DMS53 treated with DMSO at 0.1 percent for 48 hours (cell line): ENCODE data around the gene TMEM132D.

Experiments
- DNase-seq: peaks from one replicate; lab custom pipeline; 2025; ENCODE audit not compliant: unreplicated experiment; lab: John Stamatoyannopoulos, UW

TMEM132D gene

DNA sequence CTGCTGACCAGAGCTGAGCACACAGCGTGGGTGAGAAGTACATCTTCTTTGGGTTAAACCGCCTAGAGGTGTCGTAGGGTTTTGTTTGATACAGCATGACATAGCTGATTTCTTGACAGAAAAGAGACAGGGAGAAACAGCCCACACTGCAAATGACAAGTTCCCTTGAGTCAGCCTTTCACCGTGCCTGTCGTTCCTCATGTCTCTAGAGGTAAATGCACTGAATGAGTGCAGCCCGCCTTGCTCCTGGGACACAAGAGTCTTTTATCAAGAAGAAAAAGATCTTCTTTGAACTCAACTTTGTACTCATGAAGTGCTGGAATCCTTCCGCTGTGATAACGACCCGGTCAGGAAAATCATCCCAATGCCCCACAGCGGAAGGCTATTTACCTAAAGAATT lies 77.6 kb downstream of the TMEM132D start:
- DNase-seq = no peak

- no peak for DNase-seq
Observed at GRCh38 chr12:129825316-129825715, 78.5 kb downstream of the TMEM132D start.

DNA sequence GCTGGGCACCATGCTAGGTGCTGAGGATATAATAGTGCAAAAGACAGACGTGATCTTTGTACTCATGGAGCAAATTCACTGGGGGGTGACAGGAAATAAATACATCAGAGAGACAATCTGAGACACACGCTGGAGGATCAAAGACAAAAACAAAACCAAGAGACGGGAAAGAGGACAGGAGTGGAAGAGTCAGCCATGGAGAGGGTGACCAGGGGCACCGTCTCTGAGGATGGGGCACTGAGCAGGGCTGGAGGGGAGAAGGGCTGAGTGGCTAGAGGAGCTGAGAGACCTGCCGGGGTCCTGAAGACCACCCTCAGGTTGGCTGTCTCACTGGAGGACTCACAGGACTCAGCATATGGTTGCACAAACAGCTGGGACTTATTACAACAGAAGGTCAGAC lies 81.9 kb downstream of the TMEM132D start:
- DNase-seq = no peak

DNA sequence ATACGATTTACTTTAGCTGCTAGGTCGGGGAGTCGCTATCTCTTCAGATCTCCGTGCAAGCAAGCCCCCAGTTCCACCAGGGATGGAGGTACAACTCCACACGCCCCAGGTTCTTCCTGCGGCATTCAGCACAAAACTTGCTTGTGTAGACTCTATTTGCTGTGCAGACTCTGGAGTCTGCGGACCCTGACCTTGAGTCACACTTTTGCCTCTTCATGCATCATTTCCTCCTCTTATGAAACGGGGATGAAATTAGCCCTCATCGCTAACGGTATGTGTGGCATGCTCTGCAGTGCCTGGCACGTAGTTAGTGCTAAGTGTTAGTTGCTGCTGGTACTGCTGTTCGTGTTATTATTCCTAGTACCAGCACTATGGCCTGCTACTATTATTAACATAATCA lies 84.4 kb downstream of the TMEM132D start:
- no peak for DNase-seq

DNA sequence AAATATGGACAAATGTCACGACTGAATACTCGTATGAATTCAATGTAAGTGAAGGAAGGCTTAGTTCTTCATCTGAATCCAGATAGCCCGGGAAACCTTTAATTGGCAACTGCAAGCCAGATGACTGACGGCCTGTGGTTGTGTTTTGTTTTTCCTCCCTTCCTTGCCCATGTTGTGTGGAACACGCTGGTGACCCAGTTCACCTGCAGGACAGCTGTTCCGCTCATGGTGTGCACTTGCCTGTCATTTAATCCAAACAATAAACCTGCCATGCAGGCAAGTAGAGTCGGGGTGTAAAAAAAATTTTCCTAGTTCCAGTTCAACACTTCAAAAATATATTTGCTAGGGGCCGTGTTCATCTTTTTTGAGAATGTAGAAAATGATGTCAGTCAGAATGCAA lies 88.0 kb downstream of the TMEM132D start:
- DNase-seq = peak; percentile 67

DNA sequence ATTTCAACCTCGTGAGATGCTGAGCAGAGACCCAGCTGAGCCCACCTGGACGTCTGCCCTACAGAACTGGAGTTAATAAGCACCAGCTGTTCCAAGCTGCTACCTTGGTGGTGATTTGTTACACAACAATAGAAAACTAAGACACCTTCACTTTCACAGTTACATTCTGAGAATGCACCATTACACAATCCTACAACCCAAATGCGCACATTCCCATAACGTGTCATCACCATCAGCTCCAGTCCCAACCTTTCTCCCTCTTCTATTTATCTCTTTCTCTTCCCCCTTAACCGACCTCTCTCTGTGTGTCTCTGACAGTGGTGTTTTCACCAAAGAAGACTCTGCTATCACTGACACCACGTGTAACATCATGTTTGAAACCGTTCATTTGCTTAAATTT lies 91.9 kb downstream of the TMEM132D start:
- no peak for DNase-seq

DNA sequence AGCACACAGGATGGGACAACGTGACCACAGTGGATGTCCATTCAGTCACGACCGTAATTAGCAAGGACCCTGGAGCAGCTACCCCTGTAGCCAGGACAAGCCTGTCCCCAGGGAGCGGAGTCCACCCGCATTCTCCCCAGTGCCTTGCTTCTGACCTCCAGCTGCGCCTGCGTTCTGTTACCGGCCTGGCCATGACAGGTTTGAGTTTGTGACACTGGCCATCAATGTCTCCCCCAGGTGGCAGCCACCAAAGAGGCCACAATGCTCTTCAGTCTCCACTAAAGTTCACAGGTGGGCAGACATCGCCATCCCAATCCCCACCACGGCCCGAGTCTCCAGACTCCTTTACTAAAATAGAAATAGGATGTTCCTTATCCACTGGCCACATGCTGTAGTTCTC lies 96.7 kb downstream of the TMEM132D start:
- DNase-seq = no peak

GRCh38 chr12:129791396-129791795 lies 112.4 kb downstream of the TMEM132D start:
- no peak for DNase-seq

- DNase-seq = no peak
Observed at GRCh38 chr12:129790930-129791329, 112.9 kb downstream of the TMEM132D start.

- DNase-seq = no peak
Observed at GRCh38 chr12:129790331-129790730, 113.5 kb downstream of the TMEM132D start.

GRCh38 chr12:129789921-129790320 lies 113.9 kb downstream of the TMEM132D start:
- no peak for DNase-seq

DNA sequence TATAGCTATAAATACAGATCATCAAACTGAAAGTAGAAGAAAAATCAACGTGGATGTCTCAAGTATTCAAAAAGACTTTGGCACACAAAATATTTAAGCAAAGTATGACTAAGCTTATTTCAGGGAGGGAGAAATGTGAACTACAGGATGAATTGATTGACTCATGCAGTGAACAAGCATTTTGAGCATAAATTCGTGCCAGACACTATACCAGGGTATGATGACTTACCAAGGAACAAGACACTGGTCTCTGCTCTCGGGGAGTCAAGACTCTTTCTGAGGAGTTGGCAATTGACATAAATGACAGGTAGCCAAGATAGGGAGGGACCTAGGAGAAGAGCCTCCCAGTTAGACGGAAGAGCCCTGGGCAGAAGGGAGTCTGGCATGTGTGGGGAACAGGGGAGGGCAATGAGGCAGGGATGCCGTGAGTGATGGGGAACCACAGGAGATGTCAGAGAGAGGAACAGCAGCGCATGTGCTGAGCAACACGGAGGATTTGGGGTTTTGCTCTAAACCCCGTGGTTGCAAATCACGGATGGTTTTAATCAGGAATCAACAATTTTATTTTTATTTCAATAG lies 115.2 kb downstream of the TMEM132D start:
- DNase-seq = no peak

DNA sequence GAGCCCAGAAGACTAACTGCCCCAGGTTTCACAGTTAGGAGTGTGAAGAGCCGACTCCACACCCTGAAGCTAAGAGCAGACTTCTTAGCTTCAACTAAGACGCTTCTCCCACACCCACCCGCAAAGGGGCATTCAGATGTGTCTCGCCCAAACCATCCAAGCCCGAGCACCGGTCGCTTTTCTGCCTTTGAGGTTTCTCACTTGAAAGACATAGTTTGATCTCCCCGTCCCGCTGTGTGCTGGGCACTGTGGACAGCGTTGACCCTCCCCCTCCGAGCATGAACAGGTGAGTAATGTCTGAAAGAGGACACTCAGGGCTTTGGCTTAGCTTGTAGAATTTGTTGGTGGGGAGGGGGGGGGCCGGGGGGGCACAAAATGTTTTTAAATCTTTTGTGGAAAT lies 123.8 kb downstream of the TMEM132D start:
- no peak for DNase-seq

- no peak for DNase-seq
Observed at GRCh38 chr12:129779033-129779432, 124.8 kb downstream of the TMEM132D start.

DNA sequence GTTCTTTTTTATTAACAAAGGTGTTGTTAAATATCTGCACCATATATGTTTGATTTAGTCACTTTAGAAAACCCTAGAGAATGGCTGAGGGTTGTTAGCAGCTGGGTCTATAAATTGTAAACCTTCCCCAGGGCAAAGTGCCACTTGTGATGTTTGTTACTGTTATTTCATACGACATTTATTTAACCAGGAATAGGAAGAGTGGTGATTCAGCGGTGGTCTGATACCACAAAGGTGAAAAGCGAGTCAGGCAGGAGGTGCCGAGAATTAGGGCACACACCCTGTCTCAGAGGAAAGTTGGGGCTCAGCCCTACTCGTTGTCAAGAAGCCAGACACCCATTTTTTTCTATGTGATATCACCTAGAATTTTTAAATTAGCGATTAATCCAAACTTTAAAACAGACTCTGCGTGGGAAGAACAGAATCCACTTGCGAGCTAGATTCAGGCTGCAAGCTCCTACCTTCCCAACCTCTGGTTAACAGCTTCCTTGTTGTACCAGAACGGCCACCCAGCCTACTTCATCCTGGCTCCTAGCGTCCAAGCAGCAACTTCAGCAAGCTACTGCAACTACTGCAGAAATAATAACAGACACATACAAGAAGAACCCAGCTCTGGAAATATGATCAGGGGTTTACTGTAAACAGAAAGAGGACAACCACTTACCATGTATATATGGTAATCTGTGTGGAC lies 126.7 kb downstream of the TMEM132D start:
- peak; percentile 31 for DNase-seq

DNA sequence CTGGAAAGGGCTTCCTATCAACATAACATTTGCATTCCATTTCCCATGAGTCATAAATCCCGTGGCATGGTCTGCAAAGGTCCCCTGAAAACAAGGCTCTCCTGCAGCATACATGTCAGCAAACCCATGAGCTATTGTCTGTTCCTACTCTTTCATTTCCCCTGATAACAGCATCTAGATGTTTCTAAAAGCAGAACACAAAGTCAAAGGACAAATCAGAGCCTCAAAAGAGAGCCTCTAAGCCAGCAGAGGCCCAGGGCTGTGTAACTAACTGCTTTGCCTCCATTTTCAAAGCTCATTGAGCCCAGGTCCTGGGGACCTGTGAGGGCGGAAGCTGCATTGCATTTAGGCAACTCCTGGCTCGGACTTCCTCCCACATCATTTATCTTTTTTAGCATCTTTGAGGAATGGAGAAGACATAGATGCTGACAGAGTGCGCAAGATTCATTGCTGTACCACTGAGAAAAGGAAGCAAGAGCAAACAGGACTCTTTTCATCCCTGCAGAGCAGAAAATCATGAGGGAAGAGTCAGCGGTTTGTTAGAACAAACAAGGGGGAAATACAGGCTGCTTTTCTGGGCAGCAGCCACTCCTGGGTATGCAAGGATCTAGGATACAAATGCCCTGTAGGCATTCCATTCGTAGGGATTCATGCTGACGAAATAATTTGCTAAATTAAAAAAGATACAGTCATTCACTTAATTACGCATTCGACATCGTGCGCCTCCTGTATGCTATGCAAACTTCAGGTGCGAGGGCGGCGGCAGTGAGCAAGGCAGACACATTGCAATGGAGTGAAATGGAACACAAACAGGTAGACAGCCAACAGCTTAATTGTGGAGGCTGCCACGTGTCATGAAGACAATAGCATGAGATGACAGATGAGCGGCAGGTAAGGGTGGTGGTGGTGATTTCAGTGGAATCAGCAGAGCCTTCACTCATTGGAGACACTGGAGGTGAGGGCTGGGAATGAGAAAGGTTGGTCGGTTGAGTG lies 131.0 kb downstream of the TMEM132D start:
- DNase-seq = no peak

DNA sequence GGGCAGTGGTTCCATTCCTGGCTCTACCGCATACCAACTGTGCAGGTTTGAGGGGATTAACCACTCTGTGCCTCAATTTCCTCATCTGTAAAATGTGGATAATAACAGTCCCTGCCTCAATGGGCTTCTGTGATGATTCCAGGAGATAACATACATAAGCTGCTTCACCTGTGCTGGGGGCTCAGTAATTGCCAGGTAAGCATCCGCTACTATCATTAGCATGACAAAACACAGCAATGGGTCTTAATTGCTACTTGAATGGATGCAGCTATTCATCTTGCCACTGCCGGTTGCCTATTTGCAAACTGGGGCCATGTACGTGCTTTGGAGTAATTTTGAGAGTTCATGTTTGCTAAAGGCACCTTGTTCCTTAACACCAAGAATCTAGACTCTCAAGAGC lies 132.6 kb downstream of the TMEM132D start:
- no peak for DNase-seq

GRCh38 chr12:129765719-129766118 lies 138.1 kb downstream of the TMEM132D start:
- DNase-seq = no peak

GRCh38 chr12:129762436-129762835 lies 141.4 kb downstream of the TMEM132D start:
- DNase-seq = no peak

GRCh38 chr12:129753586-129753985 lies 150.2 kb downstream of the TMEM132D start:
- no peak for DNase-seq

DNA sequence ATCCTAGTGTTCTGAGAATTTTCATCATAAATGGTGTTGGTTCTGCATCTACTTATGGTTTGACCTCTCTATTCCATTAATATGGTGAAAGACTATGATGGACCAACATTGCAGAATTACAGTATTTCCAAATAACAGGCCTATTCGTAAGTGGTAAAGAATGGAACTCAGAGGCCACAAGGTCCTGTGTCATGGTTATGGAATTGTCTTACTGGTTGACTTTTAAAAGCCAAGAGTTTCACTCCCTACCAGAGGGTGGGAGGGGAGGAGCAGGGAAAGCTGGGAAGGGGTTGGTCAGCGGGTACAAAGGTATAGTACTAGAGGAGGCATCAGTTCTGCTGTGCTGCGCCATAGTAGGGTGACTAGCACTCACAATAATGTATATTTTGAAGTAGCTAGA lies 153.4 kb downstream of the TMEM132D start:
- no peak for DNase-seq

DNA sequence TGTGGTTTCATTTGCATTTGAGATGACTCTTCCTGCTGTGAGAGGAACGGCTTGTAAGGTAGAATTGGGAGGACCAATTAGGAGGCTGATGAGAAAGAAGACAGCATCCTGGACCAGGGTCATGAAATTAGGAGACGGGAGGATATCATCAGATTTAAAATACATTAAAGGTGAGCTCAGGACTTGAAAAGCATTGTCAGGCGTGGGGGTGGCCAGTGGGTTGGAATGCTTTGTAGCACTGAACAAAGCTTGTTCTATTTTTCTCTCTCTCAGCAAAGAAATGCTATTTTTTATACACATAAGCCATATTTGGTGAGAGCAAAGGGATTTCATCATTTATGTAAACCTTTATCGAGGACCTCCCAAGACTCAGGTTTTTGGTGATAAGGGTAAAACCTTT lies 157.5 kb downstream of the TMEM132D start:
- no peak for DNase-seq
